ENCODE data around the gene AJAP1. TPM values are rescaled to one million over a fixed set of nuclear protein-coding genes. Genes with fewer than 3 reads are reported as not detected.
"Not testable (repeated sequence)": the region's sequence is repeated elsewhere in the genome, so short reads cannot be mapped to it uniquely, and the experiment has no call there.

Gene AJAP1, protein sequence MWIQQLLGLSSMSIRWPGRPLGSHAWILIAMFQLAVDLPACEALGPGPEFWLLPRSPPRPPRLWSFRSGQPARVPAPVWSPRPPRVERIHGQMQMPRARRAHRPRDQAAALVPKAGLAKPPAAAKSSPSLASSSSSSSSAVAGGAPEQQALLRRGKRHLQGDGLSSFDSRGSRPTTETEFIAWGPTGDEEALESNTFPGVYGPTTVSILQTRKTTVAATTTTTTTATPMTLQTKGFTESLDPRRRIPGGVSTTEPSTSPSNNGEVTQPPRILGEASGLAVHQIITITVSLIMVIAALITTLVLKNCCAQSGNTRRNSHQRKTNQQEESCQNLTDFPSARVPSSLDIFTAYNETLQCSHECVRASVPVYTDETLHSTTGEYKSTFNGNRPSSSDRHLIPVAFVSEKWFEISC
- total RNA-seq: 0.11 TPM
- long read RNA-seq: 0 reads

DNA sequence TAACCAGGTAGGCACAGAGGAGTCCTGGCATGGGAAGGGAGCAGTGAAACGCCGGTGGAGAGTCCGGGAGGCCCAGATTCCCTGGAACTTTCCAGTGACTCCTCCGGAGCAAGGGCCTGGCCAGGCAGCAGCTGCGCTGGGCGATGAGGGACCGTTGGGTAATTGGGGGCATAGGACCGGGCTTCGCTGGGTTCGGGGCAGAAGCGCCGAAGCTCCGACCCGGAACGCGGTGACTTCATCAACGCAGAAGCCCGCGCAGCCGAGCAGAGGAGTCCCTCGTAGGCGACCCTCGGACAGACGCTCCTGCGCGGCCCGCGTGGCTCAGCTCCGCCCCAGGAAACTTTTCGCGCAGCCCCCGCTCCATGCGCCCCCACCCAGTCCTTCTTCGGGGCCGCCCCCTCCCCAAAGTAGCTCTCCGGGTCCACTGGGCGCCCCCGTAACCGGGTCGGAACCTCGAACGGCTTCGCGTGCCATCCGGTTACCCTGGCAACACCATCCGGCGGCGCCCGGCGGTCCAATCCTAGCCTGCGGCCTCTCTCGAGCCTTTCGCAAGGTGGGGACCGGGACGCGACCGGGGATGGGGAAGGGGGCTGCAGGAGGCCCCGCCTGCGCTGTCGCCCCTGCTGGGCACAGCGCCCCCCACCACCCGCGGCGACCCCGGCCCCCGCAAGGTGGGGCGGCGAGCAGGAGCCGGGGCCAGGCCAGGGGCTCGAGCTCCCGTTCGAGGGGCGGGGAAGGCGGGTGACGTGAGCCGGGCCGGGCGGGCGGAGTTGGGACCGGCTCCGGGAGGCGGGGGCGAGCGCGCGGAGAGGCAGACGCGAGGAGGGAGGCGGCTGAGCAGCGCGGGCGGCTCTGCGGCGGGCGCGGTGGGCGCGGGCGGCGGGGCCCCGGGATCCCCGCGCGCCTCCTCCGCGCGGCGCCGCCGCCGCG lies at the start of gene AJAP1:
Gene AJAP1, plus strand, starts transcription at position 814 of the 930 bp plus-strand sequence. CDS start 817 bp downstream, outside the sequence.
- DNase-seq (ENCODE audit: low spot score): no peak
- intact Hi-C loops (cut with DNase I): loop anchor here (10.0 kb wide), 2 partner anchors 1091 to 1321 kb away; no protein-coding TSS in a partner anchor

DNA sequence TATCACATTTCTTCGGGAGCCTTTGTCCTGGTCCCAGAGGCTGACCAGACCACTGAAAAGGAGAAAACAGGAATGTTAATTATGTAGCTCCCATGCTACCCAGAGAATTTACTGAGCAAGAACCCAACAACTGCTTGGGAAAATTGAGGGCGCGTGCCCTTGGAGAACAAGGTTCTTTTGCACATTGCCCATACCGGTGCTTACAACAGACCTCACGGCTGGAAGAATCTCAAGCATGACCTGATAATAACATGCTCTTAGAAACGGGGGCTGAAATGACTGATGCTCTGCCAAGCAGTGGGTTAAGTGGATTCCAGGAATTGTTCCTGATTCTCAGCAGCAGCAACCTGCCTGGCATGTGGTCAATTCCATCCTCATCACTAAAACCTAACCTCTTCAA lies 49.3 kb upstream of the AJAP1 start:
- DNase-seq (ENCODE audit: low spot score): peak; percentile 12
- intact Hi-C loops (cut with DNase I): no loop called here

DNA sequence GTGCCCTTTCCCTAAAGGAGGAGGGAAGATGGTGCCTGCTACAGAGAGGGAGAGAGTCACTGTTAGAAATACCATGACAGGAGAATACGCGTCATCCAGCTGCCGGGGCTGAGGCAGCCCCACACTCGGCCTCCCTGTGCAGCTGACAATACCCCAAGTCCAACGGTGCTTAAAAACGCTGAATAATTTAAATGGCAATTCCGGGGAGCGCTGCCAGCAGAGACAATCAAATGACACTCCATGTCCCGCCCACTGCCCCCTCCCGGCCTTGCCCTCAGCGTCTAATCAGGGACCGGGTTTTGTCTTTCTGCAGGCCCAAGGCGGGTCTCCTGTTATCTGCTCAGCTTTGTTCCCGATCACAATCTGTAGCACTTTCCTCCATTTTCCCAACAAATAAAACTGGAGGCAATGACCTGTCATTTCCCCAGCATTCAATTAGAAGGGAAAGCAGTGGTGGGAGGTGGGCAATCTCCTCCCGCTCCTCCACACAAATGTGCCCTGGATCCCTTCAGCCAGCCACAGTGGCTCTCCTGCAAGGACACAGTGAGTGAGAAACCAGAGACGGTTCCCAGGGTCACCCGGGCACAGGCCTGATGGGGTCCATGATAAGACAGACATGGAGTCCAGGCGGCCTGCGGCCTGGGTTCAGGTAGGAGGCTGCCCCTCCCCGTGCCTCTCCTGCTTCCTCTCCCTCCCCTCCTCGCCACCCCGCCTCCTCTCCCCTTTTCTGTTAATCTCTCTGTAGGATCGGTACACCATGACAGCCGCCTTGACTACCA lies 42.7 kb upstream of the AJAP1 start:
- no peak for DNase-seq (ENCODE audit: low spot score)
- intact Hi-C loops (cut with DNase I): no loop called here

DNA sequence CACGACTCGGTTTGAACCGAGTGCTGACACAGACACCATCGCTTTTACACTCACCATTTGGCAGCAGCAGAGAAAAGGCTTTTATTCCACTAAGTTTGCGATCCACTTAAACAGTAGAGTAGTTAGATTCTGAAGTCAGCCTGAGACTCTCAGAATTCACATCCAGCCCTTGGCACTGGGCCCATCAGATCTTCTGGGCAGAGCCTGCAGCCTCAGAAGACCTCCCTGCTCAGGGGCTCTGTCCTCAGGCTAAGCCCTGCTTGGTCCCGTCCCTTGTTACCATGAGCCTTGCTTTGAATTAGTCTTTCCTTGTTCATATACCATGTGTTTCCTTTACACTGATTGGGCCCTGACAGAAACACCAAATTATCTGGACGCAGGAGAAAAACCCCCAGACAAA lies 41.4 kb upstream of the AJAP1 start:
- no peak for DNase-seq (ENCODE audit: low spot score)
- intact Hi-C loops (cut with DNase I): no loop called here

DNA sequence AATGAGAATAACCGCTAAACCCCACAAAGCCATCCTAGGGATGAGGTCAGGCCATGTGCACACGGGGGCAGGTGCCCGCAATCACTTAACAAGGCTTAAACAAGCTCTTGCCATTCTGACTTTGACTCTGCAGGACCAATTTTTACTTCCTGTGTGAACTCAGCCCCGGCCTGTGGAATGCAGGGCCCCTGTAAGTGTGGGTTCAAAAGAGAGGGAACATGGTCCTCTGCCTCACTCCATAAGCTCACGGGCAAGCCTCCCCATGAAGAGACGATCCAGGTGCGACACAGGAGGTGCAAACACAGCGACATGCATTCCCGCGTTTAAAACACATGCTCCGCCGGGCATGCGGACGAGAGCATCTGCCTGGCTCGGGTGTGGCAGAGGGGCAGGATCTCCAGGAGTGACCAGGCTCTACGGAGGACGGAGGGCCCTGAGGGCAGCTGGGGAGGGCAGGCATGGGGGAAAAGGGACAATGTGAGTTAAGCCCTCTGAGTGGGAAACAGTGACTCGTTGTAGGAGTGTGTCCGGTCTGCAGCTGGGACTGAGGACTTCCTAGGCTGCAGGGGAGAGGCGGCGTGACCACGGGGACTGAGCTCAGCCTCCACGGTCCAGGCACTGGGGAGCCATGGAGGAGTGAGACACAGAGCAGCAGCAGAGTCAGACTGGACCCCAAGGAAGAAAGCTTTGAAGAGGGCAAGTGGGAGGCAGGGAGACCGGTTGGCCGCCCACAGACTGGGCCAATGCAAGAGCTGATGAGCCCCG lies 40.6 kb upstream of the AJAP1 start:
- intact Hi-C loops (cut with DNase I): no loop called here
- no peak for DNase-seq (ENCODE audit: low spot score)

DNA sequence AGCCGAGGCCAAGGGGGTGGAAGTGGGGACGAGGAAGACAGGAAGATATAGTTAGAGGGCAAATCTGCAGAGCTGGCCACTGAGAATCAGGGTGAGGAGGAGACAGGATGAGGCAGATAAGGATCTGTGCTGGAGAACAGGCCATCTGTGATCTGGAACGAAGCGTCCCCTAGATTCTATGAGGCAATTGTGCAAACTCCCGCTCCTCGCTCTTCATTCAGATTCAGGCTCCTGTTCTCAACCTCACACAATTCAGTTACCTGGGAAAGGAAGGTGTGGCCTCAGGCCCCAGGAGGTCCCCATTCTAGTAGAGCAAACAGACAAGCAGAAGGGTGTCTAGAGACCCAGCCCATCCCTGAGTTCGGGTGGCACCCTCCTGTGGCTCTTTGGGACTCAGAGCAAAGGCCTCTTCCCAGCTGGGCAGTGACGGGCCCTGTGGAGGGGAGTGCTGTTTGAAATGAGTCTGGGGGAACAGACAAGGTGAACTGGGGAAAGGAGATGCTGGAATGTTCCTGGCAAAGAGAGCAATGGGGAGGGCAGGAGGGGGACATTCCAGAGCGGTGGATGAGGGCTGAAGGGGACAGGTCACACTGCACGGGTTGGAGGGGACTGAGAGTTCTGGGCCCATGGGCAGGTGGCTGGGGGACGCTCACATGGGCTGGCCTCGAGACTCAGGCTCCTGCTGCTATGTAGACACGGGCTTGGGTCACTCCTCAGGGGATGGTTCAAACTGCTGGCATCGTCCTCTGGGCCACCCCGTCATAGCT lies 39.9 kb upstream of the AJAP1 start:
- intact Hi-C loops (cut with DNase I): no loop called here
- no peak for DNase-seq (ENCODE audit: low spot score)

DNA sequence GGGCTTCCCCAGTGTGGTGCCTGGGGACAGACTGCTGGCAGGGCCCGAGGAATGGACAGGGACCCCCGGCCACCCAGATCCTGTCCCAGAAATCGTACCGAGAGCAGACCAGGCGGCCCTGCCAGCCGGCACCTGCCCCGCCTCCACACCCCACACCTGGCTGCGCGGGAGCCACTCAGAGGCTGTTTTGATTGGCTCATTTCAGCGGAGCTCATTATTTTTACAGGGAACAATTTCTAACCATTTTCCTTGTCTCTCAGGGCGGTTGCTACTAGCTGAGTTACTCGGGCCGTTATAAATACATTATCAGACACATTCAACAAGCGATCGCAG lies 39.3 kb upstream of the AJAP1 start:
- intact Hi-C loops (cut with DNase I): no loop called here
- no peak for DNase-seq (ENCODE audit: low spot score)

DNA sequence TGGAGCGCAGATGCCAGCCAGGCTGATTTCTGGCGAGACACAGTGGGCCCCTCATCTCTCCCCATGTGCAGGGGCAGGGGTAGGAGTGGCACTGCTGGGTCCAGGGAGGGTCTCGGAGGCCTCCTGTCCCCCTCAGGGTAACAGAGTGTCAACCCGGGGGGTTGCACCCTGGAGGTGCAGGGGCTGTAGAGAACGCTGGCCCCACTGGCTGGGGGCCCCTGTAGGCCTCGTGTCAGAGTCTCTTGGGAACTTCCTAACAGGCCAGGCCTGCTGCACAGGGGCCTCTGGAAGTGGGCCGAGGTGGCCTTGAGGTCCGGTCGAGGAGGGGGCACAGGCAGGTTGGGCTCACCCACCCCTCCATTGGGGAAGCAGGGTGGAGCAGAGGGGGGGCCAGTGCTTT lies 38.9 kb upstream of the AJAP1 start:
- intact Hi-C loops (cut with DNase I): no loop called here
- no peak for DNase-seq (ENCODE audit: low spot score)

DNA sequence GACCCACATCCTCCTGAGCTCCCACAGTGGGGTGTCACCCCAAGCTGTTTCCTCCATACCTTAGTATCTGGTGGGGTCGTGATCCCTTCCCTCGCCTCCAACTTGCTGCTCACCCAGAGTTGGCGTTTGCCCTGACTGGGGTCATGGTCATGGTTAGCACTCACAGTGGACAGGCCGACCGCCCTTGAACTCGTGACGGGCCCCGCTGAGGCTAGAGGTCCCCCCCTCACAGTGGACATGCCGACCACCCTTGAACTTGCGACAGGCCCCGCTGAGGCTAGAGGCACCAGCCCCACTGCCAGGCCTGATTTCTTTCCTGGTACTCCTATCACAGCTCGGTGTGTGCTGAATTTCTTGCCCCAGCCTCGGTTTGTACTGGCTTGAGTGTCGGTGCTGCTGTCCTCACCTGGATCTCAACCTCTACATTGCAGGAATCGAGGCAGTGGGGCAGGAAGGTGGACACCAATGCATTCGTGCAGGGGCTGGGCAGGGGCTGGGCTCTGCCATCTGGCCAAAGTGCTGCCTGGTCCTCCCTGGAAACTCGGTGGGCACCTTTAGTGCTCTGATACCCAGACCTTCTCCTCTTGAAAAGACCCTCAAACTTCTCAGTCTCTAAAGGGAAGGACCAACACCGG lies 37.5 kb upstream of the AJAP1 start:
- intact Hi-C loops (cut with DNase I): no loop called here
- DNase-seq (ENCODE audit: low spot score): no peak

DNA sequence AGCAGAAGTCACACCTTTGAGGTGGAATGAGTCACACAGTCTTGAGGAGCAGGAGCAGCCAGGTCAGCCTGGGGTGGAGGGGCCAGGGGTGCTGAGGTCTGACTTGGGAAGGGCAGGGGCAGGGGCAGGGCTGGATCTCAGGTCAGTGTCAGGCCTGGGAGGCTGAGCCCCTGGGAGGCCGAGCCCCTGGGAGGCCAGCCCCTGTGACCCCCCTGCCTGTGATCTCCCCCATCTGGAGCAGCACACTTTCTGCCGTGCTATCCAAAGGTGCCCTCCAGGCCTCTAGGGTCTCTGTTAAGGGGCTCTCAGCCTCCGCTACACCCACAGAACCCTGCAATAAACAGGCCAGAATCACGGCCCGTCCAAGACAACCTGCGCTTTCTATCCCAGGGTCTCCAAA lies 36.9 kb upstream of the AJAP1 start:
- intact Hi-C loops (cut with DNase I): no loop called here
- no peak for DNase-seq (ENCODE audit: low spot score)

DNA sequence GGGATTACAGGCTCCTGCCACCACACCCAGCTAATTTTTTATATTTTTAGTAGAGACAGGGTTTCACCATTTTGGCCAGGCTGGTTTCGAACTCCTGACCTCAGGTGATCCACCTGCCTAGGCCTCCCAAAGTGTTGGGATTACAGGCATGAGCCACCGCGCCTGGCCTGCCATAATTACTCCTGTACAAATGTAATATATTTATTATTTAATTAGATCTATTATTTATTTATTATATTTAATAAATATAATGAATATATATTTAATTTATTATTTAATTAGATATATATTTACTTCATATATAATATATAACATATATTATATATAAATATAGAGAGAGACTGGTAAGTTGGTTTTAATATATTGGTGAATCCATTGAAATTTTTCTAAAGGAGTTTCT lies 35.6 kb upstream of the AJAP1 start:
- intact Hi-C loops (cut with DNase I); DNase-seq (ENCODE audit: low spot score): not testable (repeated sequence)

DNA sequence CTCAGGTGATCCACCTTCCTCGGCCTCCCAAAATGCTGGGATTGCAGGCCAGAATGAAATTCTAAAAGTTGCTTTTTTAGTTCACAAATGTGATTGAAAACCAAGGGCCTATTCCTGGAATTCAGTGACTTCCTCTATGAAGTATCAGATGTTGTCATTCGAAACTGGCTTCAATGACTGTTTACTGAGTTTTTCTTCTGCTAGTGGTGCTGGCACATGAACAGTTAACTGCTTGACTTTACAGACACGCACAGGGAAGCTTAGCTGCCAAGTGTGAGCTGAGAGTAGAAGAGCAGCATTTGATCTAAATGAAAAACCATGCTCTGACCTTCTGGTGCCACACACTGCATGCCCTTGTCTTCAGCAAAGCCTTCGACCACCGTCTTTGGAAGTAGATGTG lies 32.8 kb upstream of the AJAP1 start:
- intact Hi-C loops (cut with DNase I): no loop called here
- no peak for DNase-seq (ENCODE audit: low spot score)

DNA sequence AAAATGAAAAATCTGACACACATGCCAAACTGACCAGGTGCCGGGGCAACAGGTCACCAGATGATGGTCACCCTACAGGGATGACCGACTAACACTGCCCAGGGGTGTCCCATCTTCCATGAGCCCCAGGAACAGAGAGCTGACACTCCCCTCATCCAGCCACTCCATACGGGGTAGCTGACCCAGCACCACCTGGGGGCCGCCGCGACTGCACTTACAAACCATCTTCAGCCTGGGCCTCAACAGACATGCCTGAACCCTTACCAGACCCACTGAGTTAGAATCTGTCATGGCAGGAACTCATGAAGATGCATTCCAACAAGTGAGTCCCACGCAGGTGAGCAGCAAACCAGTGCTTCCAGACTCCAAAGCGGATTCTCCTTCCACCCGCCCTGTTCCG lies 31.6 kb upstream of the AJAP1 start:
- intact Hi-C loops (cut with DNase I): no loop called here
- no peak for DNase-seq (ENCODE audit: low spot score)

DNA sequence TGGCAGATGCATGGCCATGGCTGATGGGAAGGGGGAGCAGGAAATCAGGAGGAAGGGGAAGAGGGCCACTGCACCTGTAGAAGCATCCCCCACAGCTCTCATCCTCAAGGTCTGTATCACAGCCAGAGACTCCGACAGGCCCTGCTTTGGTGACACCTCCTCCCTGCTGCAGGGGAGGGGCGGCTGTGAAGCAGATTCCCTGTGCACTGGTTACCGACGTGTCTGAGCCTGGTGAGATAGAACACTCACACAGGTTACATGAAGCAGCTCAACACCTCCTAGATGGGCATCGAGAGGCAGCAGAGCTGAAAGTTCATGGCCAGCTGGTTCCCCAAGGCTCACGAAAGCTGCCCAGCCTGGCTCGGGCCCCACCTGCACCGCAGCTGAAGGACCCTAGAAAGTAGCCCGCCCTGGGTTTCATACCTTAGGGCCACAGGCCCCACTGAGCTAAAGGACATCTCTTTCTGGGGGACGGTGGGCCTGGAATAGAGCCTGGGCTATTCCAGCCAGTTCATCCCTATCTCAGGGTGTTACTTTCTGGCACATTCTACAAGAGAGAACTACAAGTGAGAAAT lies 30.2 kb upstream of the AJAP1 start:
- no peak for DNase-seq (ENCODE audit: low spot score)
- intact Hi-C loops (cut with DNase I): no loop called here

DNA sequence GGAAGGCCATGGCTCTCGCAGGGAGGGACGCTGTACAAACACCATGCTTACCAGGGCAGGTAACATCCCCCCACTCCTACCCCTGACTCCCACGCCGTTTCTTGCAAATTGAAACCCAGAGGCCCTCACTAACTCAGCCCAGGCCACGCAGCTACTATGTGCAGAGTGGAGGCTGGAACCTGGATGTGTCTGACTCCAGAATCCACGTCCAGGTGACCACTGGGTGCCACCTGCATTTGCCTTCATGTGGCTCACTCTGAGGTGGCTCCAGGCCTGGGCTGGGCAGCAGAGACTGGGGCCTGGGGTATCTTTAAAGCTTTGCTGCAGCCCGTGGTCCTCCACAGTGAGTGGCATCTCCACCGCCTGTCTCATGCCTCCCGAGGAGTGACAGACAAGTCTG lies 29.6 kb upstream of the AJAP1 start:
- no peak for DNase-seq (ENCODE audit: low spot score)
- intact Hi-C loops (cut with DNase I): no loop called here

DNA sequence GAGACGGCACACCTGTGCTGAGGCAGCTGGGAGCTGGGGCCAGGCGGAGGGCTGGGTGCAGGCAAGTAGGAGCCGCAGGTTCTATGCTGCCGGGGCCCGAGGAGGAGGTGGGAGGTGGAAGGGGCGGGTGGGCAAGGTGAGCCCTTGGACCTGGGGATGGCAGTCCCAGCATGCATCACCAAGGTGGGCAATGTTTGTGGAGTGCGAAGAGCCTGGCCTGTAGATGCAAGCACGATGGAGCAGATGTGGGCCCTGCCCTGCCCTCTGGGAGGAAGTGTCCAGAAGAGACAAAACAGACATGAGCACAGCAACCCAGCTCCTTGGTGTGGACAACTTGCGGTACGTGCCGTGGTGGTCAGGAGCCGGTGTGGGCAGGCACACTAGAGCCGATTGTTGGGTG lies 28.3 kb upstream of the AJAP1 start:
- intact Hi-C loops (cut with DNase I): no loop called here
- no peak for DNase-seq (ENCODE audit: low spot score)

DNA sequence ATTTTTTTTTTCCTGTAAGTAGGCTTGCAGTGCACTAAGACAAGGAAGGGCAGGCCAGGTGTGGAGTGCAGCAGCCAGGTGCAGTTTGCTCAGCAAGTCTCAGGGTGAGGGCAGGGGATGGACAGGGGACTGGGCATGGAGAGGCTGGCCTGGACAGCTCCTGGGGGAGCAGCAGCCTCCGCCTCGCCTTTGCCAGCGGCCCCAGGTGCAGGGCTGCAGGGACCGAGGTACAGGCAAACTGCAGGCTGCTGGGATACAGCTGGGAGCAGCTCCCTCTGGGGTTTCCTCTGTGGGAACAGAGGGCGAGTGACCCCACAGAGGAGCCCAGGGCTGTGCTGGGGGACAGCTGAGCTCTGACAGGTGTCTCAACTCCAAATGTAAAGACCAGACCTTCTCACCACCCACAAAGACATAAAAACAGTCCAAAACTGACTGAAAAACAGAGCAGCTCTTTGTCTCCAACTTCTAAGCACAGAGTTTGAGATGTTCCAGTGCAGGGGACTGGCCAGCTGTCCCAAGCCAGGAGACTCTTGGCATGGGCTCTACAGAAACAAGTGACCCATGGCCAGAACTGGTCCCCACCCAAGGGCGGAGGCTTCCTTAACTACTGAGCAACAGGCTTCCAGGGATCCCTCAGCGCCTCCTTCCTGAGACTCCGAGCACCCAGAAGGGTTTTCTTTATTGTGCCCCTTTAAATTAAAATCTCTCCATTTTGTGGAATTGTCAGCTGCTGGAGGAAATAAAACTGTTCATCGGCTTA lies 27.7 kb upstream of the AJAP1 start:
- no peak for DNase-seq (ENCODE audit: low spot score)
- intact Hi-C loops (cut with DNase I): no loop called here

All from cardiac septum (tissue), 1 donor.